NCI-H1048 (cell line): ENCODE measurements around the gene NTM.

Experiments
- DNase-seq: peaks from one replicate; lab custom pipeline; 2025; lab: John Stamatoyannopoulos, UW

Gene NTM

DNA sequence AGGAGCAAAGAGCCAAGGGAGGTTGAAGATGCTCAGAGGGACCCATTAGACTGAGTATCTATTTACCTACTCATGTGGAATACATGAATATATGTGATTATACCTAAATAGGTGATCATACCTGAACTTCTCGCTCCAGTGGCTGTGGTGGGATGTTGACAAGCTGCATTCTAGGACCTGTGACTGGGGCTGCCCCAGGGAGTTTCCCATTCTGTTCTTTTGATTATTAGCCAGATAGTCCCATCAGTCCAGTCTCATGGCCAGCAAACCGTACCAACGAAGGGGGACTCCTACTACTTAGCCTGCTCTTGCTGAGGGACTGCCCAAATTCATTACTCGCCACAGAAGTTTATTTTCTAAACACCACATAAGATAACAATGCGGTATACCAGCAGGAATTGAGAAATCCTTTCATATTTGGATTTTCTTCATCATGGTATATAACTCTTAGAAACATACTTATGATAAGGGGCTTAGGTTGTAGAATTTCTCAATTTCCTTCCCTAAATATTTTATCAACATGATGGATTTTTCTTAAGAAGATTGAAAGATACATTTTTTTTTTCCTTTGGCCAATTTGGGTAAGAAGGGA is 273.9 kb downstream of the NTM start:
- no peak for DNase-seq

DNA sequence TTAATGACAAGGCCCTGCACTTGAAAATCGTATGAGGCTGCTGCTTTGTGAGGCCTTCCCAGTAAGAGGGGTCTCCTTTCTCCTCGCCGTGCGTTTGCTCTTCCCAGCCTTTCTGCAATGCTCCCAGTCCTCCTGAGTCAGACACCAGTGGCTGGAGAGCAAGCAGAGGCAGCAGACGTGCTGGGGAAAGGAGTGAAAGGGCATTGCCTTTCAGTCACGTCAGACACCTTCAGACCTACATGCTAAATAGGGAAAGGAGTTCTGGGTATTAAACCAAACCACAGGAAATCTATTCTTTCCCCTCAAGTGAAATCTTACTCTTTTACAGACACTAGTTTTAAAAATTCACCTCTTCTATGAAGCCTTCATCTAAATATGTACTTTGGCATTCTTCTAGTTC is 274.8 kb downstream of the NTM start:
- DNase-seq = no peak

DNA sequence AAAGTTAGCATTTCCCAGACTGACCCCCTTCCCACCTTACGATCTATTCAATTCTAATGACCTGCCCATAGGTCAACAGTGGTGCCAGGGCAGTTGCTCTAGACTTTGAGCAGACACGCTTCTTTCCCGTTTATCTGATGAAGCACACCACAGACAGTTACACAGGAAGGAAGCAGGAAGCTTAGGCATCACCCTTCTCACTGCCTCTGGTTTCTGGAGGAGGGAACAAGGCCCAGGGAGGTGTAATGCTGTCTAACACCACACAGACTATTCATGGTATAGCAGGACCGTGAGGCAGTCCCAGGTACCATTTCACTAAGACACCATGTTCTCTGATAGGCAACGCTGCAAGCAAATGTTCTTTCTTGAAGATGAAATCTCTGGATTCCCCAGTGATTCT is 279.4 kb downstream of the NTM start:
- no peak for DNase-seq

DNA sequence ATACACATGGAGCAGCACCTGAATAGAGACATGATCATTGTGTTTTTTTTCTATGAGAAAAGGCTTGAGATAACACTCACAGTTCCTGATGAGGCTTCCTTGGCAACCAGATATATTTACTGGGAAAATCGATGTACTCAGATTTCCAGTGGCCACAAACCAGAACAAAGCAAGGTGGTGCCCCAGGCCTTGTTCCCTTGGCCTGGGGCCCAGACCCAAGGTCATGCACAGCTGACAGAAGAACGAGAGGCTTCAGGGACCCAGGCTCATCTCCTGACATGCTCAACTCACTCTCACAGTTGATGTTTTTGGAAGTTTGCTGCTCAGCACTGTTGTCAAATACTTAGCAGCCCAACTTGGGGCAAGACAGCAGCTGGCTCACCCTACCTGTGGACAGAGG is 281.8 kb downstream of the NTM start:
- DNase-seq = no peak

GRCh38 chr11:131653260-131653659 is 282.8 kb downstream of the NTM start:
- DNase-seq = no peak

DNA sequence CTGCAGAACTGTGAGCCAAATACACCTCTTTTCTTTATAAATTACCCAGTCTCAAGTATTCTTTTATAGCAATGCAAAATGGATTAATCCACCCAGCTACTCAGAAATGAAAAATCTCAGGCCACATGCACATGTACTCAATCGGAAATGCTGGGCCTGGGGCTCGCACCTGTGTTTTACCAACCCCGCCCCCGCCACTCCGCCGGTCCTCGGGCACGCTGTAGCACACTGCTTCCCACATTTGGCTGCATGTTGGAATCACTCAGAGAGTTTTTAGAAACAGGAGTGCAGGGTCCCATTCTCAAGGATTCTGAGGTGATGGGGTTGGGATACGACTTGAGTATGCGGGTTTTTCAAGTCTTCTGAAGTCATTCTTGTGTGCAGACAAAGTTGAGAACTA is 284.4 kb downstream of the NTM start:
- no peak for DNase-seq

DNA sequence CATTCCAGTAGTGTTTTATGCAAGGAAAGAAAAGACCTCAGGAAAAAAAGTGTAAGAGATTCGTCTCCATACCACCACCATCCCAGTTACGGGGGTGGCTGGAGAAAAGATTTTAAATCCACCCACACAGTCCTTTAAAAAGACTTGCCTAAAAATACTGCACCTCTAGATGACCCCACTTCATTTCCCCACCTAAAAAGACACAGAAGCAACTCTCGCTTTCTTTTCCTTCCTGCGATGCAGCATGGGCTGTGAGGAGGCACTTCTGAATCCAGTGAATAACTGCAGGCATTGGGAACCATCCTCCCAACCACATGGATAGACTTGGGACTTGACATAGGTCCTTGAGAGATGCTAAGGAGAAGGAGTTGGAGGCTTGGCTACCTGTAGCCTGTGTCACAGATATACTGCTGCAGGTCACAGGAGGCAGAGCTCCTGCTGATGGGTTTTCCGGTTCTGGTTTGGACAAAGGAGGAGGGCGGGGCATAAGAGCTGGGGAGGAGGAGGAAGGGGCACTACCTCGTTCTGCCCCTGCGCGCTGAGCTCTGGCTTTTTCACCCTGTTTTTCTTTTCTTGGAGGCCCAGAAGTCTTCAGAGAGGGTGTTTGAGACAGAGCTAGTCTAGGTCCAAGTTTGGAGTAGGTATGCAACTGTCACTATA is 285.9 kb downstream of the NTM start:
- DNase-seq = no peak

DNA sequence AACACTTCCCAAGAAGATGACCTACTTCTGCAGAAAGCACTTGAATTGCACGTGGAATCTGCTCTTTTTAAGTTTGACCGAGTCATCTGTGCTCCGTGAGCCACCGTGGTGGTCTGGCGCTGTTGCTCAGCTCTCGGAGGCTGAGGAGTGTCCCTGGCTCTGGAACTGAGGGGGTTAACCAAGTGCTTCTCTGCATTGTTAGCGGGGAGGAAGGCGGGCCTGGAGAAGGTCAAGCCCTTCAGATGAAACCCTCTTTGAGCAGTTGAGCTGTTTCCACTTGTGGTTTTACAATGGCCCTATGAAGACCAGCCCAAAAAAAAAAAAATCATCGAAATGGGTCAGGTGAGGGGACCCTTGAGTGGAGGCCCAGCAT is 286.4 kb downstream of the NTM start:
- DNase-seq = no peak

GRCh38 chr11:131658414-131658813 is 288.0 kb downstream of the NTM start:
- no peak for DNase-seq

DNA sequence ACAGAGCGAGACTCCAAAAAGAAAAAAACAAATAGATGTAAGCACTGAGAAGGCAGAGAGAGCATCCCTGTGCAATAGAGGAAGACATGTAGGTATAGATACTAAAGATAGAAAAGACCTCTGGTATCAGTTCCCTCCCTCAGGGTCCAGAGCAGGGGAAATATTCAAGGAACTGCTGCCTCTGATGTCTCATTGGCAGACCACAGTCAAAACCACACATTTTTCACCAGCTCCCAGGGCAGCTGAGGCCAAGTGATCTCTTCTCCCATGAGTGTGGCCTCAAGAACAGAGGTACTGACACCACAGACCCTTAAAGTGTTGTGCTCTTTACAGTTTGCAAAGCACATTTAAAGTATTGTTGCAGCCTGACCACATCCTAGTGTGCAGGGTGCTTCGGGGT is 288.5 kb downstream of the NTM start:
- DNase-seq = no peak

- no peak for DNase-seq
These were observed 289.5 kb downstream of the NTM start for GRCh38 chr11:131659931-131660330.

DNA sequence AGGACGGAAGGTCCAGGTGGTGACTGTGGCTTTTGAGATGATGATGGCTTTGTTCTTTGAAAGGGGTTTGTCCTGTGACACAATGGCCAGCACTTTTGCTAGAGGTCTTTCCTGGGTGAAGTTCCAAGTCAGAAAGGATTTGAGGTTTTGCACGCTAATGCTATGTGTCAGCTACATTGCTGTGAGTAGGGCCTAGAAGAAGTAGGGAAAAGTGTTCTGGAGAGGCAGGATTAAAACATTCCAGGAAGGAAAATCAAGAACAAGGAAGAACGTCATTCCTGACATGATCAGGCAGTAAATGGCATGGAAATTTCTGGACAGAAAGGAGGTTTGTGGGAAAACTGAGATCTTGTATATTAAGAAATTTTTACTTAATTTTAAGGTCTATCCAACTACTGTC is 290.7 kb downstream of the NTM start:
- DNase-seq = no peak

DNA sequence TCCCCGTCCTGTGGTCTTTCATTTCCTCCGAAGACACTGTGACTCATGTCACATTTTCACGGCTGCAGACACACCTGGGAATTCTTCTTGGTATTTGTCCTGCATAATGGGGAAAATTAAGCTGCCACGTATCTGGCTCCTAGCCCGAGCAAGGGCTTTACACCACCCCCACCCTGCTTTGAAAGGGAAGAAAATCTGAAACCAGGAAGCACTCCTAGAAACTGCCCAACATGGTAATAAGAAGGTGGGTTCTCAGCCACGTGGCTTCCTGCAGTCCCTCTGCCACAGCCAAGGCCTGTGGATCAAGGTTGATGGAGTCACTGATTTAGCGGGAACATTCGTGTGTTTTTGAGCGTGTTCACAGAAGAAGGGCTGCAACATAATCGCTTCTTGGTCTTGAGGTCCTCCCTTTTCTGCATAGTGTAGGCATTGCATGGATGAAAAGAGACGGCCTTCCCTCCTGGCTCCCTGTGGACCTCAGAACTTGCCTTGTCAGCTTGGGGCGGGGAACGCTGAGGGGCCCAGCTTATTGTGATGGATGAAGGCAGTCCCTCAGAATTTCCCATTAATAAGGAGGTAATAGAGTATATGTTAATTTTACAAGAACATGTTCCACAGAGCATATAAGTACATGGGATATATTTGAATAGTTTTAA is 292.0 kb downstream of the NTM start:
- no peak for DNase-seq

GRCh38 chr11:131662993-131663392 is 292.6 kb downstream of the NTM start:
- no peak for DNase-seq

DNA sequence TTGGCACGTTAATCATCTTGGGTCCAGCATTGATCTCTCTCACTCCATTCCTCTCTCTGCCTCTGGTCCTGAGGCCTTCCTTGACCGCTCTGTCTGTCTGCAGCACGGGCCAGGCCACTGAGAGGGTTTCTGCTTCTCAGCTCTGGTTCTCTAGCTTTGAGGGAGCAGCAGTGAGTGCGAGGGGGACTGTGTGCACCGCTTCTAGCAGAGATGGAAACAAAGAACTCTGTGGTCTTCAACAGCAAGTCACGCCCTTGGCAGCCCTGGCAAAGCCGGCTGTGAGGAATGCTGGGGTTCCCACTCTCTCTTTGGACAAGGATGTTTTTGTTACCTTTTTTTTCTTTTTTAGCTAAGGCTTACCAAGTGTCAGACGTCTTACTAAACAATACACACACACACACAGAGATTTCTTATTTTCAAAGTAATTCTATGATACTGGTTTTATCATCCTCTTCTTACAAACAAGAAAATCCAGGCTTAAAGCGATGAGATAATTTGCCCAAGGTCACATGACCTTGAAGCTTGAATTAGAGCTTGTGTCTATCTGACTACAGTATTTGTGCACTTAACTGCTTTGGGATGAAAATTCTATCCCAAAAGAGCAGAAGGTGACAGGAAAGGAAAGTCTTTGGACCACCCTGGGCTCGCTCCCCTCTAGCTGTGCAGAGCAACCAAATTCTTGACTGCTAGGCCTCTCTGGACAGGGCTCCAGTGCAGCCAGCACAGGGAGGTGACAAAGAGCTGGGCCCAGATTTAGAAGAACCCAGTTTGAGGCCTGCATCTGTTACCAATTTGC is 293.2 kb downstream of the NTM start:
- no peak for DNase-seq

- DNase-seq = no peak
These were observed 293.9 kb downstream of the NTM start for GRCh38 chr11:131664293-131664692.

- no peak for DNase-seq
These were observed 294.4 kb downstream of the NTM start for GRCh38 chr11:131664816-131665215.

DNA sequence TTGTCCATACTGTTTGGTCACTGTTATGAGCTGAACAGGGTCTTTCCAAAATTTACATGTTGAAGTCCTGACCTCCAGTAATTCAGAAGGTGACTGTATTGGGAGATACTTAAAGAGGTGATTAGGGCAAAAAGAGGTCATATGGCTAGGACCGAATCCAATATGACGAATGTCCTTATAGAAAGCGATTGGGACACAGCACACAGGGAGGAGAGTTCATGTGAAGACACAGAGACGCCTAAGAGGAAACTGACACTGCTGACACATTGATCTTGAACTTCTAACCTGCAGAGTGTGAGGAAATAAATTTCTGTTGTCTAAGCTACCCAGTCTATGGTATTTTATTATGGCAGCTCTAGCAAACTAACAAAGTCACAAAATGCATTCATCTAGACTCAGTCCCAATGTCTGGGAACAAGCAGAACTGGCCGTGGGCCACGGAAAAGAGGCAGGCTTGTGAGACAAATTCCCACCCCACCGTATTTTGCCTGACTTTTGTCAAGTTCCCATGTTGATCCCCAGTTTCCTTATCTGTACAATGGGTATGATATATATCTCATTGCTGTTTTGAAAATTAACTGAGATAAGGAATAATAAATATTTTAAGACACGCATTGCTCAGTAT is 295.0 kb downstream of the NTM start:
- DNase-seq = no peak

GRCh38 chr11:131666006-131666405 is 295.6 kb downstream of the NTM start:
- DNase-seq = no peak

- DNase-seq = no peak
These were observed 296.2 kb downstream of the NTM start for GRCh38 chr11:131666617-131667016.

DNA sequence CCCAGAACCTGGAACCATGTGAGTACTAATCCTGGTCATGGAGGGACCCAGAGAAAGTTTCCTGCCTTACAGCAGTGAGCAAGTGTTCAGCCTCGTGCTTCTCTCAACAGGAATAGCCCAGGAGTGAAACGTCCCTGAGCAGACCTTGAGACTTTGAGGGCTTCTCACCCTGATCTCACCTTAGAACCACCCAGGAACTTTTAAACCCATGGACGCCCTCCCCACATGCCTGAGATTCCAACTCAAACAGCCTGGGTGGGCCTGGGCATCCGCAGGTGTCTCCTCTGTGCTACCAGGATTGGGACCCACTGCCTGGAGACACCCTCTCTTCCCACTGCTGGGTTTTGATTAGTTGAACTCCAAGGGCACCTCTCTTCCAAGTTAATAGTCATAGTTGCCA is 297.2 kb downstream of the NTM start:
- no peak for DNase-seq
